DMS79 (cell line): Measurements from ENCODE around the gene GTF2A1L.
"Not testable (repeated sequence)": the region's sequence is repeated elsewhere in the genome, so short reads cannot be mapped to it uniquely, and the experiment has no call there.

Source experiments
- DNase-seq: peaks from one replicate; lab custom pipeline; 2025; lab: John Stamatoyannopoulos, UW

The GTF2A1L gene

DNA sequence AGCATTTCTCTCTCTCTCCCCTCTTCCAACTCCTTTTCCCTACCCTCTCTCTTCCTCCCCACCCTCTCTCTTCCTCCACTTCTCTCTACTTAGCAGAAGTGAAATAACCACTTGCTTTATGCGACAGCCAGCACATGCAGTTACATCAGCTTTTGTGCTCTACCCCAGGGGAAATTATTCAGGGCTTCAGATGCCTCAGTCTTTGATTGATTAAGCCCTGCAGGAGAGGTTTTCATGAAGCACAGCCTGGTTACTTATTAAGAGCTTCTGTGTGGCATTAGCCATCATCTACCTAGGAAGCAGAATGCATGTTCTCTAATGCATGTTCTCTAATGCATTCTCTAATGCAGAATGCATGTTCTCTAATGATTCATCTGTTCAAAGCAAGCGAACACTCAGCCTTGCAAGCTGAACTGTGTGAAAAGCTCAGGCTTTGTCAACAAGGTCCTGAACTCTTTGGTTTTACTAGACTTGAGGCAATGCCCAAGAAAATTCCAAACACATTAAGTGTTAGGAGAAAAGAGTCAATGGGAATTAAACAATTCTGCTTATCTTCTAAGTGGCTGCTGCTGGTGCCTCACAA, 81.8 kb downstream of the GTF2A1L start:
- no peak for DNase-seq

DNA sequence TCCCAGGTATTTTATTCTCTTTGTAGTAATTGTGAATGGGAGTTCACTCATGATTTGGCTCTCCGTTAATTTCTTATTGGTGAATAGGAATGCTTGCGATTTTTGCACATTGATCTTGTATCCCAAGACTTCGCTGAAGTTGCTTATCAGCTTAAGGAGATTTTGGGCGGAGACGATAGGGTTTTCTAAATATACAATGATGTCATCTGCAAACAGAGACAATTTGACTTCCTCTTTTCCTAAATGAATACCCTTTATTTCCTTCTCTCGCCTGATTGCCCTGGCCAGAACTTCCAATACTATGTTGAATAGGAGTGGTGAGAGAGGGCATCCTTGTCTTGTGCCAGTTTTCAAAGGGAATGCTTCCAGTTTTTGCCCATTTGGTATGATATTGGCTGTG, 86.0 kb downstream of the GTF2A1L start:
- not testable (repeated sequence) for DNase-seq

DNA sequence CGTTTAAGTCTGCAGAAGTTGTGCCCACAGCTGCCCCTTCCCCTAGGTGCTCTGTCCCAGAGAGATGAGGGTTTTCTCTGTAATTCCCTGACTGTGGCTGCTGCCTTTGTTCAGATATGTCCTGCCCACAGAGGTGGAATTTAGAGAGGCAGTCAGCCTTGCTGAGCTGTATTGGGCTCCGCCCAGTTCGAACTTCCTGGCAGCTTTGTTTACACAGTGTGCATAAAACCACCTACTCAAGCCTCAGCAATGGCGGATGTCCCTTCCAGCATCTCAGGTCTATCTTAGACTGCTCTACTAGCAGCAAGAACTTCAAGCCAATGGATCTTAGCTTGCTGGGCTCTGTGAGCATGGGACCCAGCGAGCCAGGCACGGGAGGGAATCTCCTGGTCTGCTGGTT, 89.8 kb downstream of the GTF2A1L start:
- no peak for DNase-seq

DNA sequence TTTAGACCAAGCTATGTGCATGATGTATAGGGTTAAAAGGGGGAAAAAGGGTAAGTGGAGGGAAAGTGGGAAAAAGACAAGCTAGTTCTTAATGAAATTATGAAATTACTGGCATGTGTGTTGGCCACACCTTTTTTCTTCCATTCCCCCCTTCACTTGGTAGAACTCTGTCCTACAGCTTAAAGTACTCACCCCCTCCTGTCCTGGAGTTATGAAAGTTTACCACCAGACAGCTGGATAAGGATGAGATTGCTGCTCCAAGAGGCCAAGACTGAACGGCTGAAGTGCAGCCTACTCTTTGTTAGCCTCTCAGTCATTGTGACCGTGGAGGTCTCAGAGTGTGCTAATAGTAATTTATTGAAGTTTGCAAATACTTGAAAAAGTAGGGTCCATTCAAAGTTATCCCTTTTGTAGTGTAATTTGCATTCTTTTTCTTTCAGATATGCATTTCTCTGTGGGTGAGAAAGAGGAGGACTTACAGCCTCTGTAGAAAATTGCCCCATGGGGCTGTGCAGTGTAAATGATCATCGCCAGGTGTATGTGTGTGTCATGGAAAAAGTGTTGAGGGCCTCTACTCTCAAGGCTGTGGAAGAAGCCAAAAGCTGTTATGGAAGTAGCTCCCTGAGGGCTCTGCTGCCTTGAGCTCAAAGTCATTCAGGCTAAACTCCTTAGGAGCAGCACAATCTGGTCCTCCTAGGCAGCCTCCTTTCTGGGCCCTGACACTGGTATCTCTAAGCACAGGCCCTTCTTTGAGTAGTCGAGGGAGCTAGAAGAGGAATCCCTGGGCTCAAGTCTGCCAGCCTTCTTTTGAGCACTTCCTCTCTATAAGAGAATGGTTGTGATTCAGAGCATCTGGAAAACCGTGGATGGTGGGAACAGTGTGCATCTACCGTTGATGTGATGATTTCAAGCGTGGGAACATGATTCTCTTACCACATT, 91.7 kb downstream of the GTF2A1L start:
- peak; percentile 79 for DNase-seq

DNA sequence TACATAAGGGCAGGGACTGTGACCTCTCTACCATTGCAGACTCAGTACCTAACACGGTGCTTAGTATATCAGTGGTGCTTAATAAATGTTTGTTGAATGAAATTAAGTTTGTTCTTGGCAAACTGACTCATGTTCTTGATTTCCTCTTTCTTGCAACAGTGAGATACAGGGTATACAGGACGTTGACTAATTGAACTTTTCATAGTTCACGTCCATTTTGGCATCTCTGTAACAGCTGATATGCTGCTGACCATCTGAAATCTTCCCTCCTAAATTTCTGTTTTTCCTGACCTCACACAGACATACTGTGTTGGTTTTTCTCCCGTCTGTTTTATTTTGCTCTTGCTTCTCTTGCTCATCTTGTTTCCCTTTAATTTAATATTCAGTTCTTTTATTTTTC, 93.7 kb downstream of the GTF2A1L start:
- DNase-seq, result no peak

DNA sequence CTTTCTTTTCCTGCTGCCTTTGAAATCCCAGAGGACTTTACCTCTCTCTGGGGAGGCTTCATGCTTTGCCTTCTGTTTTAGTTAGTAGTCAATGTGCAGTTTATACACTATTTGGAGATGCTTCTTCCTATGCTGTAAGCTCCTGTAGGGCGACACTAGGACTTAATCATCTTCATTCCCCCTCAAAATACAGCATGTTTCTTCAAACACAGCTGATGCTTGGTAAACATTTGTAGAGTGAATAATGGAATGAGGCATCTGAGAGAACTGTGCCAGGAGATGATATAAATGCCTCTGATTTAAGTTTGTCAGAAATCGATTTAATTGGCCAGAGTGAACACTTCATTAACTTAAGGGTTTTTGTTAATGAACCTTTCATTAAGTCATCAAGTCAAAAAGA, 94.5 kb downstream of the GTF2A1L start:
- DNase-seq, result no peak

DNA sequence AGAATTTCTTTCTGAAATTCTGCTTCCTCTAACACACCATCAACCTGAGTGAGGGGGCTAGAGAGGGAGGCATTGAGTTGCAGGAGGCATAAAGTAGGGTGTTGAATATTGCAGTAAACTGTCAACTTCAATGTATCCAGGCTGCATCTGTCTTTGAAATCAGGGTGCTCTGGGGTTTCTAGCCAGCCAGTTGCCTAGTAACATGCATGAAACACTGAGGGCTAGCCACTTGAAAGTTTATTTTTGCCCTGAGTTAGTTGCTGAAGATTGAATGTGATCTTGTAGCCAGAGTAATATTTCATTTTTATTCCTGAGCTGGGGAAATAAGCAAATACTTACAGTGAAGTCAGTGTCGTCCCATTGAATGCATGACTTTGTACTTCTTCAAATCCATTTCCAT, 96.0 kb downstream of the GTF2A1L start:
- no peak for DNase-seq

DNA sequence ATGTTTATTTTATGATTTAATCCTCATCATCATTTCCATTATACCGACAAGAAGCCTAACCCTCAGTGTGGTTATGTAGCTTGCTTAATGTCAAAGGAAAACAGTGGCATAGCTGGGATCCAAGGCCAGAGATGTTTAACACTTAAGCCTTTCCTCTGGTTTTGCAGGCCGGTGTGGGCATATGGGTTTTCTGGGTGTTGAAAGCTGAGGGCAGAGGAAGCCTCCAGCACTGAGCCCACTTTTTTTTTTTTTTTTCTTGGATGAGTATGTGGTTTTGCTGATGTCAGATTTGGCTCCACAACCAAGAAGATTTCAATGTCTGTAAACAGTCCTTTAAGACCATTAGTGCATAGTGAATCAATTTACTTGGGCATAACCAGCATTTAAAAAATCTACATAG, 96.6 kb downstream of the GTF2A1L start:
- DNase-seq, result peak; percentile 66

DNA sequence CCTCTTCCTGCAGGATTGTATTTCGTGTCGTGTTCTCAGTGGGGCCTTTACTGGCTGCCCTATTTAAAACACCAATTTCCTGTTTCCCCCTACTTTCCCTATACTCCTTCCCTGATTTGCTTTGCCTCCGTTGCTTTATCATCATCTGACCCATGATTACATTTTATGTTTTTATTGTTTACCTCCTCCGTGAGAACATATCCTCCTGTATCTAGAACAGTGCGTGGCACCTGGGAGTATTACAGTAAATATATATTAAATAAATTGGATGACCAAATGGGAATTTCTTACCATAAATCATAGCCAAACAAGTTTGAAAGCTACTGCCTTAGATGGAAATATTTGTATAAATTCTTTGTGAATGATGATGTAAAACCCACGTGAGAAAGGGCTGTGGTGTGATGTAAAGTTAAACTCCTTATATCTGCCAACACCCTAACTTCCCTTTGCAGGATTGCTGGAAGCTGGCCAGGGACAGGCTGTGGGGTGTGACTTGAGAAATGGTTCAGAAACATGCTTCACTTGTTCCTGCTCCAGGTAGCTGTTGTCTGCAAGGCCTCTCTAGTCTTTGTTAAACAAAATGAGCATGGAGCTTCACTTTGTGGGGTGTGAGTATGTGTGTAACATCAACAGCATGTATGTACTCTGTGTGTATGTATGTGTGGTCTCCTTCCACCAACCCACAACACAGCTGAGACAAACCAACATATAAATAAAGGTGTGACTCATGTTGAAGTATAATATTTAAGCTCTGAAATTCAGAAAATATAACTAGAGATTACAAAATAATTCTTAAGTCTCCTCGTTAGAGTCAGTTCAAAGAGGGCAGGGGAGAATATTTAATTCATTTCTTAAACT, 97.6 kb downstream of the GTF2A1L start:
- peak; percentile 61 for DNase-seq

DNA sequence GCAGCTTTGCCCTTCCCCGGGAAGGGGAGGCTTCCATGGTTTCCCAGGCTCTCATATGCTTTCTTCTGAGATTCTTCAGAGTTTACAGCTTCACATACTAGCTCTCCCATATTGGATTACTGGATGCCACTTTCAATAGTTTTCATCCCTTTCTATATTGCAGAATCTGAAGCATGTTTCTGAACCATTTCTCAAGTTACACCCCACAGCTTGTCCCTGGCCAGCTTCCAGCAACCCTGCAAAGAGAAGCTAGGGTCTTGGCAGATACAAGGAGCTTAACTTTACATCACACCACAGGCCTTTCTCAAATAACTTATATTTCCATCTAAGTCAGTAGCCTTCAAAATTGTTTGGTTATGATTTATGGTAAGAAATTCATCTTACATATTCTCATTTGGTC, 98.3 kb downstream of the GTF2A1L start:
- peak; percentile 29 for DNase-seq

DNA sequence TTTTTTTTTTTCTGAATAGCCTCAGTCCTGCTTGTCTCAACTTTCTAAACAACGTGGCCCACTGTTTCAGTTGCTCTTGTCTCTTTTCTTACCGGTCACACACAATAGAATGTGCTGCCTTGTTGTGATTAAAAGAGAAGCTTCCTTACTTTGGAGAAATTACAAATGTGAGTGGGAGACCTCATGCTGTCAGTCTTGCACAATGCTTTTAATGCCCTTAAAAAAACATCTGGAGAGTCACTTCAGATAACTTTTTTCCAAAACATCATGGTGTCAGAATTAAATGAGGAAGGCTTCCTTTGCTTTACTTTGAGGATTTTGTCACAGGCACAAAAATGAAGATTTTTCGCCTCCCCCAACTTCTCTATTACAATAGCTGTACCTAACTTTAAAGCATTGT, 100.2 kb downstream of the GTF2A1L start:
- no peak for DNase-seq

DNA sequence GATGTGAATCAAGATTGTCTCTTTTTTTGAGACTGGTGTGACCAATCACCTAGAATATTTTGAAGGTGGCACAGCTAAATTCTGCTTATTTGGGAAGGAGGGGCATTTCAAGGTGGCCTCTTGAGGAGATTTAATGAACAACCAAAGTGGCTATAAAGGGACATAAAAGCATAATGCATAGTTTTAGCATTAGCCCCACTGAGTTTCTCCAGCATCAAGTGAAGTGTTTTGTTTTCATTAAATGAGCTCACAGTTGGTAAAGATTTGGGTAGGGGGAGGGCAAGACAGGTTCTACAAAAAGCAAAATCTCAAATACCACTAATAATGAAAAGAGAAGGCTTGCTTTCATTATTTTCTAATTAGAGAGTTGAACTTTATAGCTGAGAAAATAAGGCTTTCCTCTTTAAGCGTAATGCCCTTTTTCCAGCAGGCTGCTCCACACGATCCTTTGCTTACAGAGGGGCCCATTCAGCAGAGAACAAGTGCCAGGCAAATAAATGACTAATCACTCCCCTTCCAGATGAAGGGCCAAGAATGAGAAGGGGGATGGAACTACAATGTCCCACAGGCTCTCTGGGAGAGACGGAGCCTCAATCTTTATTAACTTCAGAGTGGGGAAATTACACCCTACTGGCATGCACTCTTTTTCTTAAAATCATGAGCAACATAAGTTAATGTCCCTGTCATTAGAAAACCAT, 102.0 kb downstream of the GTF2A1L start:
- peak; percentile 94 for DNase-seq

DNA sequence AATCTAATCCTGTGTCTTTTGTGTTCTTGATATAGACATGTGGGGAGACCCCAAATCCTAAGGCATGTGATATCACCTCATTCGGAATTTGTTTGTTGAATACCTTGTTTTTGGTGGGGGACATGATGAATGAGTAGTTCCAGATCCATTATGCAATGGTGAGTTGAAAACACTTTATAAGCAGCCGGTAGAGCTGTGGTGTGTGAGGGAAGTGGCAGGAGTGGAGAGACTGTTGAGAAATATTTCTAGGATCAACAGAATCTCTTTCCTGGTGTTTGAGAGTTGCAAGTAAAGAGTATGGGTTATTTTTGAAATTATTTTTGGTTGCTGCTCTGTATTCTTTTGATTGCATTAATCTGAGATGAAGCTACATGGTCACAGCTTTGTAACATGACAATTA, 103.5 kb downstream of the GTF2A1L start:
- DNase-seq, result no peak

DNA sequence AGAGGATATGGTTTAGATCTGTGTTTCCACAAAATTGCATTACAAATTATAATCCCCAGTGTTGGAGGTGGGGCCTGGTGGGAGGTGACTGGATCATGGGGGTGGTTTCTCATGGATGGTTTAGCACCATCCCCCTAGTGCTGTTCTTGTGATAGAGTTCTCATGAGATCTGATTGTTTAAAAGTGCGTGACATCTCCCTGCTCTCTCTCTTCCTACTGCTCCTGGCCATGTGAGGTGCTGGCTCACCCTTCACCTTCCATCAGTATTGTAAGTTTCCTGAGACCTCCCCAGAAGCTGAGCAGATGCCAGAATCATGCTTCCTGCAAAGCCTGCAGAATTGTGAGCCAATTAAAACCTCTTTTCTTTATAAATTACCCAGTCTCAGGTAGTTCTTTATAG, 104.7 kb downstream of the GTF2A1L start:
- no peak for DNase-seq

DNA sequence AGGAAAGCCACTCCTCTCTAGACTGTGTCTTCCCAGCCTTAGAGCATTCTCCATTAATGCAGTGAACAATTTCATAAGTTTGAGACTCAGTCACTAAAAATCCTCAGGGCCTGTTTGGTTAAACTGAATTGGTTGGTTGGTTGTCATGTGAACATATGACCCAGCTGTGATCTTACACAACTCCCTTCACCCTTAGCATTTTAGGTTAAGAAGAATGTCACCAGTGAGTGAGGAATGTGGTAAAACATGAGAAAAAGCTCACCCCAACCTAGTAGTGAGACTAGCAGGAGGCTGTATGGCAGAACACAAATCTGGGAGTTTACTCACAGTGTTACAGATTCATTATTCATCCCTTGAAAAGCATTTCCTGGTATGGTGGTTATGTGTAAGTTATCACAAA, 105.5 kb downstream of the GTF2A1L start:
- no peak for DNase-seq

DNA sequence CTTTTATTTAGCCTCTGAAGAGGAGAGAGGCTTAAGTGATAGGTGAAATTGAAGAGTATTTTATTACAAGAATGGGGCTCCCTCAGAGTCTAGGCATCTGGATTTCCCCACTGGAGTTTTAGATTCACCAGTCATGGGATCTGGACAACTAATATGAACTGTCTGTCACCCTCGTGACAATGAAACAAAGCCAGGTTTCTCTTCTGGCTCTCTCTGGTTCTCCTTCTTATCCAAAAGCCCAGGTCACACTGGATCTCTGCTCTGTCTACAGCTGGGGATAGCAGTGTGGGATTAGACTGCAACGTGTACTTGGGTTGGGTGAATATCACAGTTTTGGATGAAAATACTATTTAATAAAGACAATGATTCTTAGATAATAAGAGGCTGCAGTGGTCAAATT, 106.6 kb downstream of the GTF2A1L start:
- DNase-seq, result no peak

DNA sequence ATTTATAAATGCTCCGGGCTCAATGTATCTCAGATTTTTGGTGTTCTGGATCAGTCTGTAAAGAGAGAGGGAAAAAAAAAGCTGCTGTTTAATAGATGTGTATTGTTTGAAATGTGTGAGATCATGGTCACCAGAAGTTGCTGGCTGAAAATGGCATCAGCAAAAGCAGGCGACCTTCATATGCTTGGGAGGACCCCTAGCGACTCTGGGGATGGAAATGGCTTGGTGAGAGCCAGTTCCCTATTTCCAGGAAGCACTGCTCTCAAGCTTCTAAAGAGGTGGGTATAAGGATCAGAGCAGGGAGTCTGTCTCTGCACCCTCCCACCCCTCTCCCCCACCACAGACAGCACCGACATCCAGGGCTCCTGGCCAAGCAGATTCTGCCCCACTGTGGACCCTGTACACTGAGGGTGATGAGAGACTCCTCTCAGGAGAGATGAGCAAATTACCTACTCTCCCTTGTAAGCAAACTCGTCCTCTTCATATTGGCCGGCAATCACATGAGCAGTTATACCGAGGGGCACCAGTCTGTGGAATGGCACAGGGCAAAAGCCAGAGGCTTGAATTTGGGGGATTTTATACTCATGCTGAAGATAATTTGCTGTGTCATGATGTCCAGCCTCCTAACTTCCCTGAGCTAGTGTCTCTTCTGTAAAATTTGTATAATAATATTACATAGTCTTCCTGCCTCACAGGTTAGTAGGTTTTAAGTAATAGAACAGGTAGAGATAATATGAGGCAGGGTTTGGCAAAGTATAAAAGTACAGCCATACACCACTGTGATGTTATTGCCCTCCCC, 108.2 kb downstream of the GTF2A1L start:
- DNase-seq, result no peak

DNA sequence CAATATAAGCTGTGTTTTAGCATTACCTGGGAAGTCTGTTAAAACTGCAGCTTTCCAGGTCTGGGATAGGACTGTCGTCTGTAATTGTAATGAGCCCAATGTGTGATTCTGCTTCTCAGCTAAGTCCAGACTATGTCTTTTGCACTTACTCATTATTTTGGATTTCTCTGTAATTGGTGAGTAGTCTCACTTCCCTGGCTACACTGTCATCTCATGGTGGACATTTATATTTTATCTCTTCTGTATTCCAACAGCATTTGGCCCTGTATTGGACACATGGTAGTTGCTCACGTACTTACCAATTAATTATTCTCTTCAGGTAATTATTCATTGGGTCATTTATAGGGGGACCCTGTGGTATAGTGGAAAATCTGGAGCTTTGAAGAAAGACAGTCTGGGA, 109.9 kb downstream of the GTF2A1L start:
- DNase-seq, result no peak

DNA sequence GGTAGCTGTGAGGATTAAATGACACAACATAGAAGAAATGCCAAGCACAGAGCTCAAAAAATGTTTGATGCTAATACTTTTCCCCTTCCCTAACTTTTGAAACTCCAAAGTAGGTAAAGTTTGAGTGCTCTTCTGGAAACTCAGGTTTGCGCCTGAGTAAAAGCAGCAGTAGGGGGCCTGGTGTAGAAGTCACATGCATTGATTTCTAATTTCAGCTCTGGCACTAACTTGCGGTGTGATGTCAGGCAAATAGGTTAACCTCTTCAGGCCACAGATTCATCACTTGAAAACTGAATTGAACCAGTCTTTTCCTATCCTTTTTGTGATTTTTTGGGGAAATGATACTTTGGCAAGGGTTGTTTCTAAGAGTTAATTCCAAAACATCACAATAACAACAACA, 110.6 kb downstream of the GTF2A1L start:
- no peak for DNase-seq

DNA sequence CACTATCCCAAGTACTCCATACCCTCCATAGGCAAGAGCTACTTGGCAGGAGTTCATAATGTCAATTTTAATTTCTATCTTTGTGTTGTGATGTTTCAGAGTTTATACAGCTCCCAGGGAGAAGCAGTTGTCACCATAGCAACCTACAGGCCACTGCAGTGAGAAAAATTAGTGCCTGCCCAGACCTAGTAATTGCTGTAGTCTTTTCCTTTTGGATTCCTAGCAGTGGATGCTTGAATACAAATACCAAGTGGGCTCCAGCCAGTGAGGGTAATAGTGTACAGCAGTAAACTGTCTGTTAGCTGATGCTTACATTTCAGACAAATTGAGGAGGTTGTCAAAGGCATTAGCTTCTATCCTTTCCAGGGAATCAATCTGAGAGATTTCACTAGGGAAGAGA, 111.2 kb downstream of the GTF2A1L start:
- DNase-seq, result peak; percentile 32
